Activated CD8-positive, alpha-beta memory T cell treated with anti-CD3 and anti-CD28 coated beads, Interleukin-2, amount 10 ng/mL, durations not matched to agents 7 days and 5 days (primary cell): Measurements from ENCODE around the gene PLAC9. TPM values are rescaled to one million over a fixed set of nuclear protein-coding genes. Genes with fewer than 3 reads are reported as not detected.
A peak's percentile ranks its signal among the peaks of the same experiment; 100 is the strongest.

Experiments used
- ATAC-seq: fragments of 150-1000 bp; cut with Tn5 transposase; one replicate; pipeline ENCODE4 v1.10.0; 2021; ENCODE audit warnings: moderate library complexity
- CTCF ChIA-PET: fragments of 350-600 bp; sonication (Branson Sonifier 250); formaldehyde crosslinking; loops from one replicate; lab custom pipeline; 2021; ENCODE audit warnings: antibody characterized with exemption; lab: Charles Lee
- DNase-seq: peaks from one replicate; pipeline ENCODE4 v3.0.0-alpha.2; 2020
- H3K27ac Mint-ChIP-seq: one replicate; pipeline ENCODE4 v1.8.0; 2021; ENCODE audit warnings: mild to moderate bottlenecking, mixed read lengths
- H3K27me3 Mint-ChIP-seq: one replicate; pipeline ENCODE4 v1.8.0; 2021; ENCODE audit warnings: mixed read lengths
- H3K36me3 Mint-ChIP-seq: one replicate; pipeline ENCODE4 v1.8.0; 2021; ENCODE audit warnings: mild to moderate bottlenecking, mixed read lengths
- H3K4me1 Mint-ChIP-seq: one replicate; pipeline ENCODE4 v1.8.0; 2021; ENCODE audit warnings: mixed read lengths
- H3K4me3 Mint-ChIP-seq: one replicate; pipeline ENCODE4 v1.8.0; 2021; ENCODE audit warnings: mild to moderate bottlenecking, moderate library complexity, mixed read lengths
- H3K9me3 Mint-ChIP-seq: one replicate; pipeline ENCODE4 v1.8.0; 2022; ENCODE audit warnings: low read depth, mixed read lengths
- total RNA-seq, 2 experiments: library from RNA; stranded (reverse); gene quantifications; one replicate each; pipeline ENCODE4 v1.2.3, GENCODE V29; 2021

PLAC9 gene
- total RNA-seq, 2 experiments from 2014 or later = not detected

DNA sequence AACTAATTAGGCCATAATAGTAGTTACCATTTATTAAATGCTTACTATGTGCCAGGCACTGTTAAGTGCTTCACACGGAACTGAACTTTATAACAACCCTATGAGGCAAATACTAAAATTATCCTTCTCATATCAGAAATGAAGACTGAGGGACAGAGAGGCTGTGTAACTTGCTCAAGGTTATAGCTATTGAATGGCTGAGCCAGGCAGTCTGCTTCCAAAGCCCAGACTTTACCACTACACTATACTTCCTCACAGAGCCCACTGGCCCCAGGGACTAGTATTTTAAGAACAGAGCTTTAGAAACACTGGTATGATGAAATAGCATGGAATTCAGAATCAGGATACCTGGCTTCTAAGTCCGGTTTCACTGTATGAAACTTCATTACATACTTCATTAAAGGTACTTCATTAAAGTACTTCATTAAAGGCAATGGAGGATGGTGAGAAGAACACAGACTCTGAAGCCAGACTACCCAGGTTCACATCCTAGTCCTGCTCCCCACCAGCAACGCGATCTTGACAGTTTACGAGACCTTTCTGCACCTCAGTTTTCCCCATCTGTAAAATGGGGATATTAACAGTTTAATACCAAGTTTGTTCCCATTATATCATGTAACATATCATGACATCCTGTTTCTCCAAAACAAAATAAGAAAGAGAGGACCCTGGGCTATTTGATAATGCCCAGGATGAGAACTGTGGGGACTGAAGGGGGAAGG, 53.2 kb downstream of the PLAC9 start:
- Mint-ChIP-seq H3K27ac (peak overlapping the region; percentile 59), H3K27me3 (no peaks in the 10 kb centered on the region), H3K9me3 (no peaks in the 10 kb centered on the region), H3K4me1 (peaks cover 62% of the 10 kb centered on the region), H3K4me3 (no peak overlapping the region), H3K36me3 (peaks cover 19% of the 10 kb centered on the region)
- no peak for DNase-seq
- no peak for ATAC-seq
- CTCF ChIA-PET = interaction anchor here (0.6 to 2.3 kb wide), 4 partner anchors 18 to 117 kb away, joined by 3 to 7 read pairs (median 5); no protein-coding TSS in a partner anchor

DNA sequence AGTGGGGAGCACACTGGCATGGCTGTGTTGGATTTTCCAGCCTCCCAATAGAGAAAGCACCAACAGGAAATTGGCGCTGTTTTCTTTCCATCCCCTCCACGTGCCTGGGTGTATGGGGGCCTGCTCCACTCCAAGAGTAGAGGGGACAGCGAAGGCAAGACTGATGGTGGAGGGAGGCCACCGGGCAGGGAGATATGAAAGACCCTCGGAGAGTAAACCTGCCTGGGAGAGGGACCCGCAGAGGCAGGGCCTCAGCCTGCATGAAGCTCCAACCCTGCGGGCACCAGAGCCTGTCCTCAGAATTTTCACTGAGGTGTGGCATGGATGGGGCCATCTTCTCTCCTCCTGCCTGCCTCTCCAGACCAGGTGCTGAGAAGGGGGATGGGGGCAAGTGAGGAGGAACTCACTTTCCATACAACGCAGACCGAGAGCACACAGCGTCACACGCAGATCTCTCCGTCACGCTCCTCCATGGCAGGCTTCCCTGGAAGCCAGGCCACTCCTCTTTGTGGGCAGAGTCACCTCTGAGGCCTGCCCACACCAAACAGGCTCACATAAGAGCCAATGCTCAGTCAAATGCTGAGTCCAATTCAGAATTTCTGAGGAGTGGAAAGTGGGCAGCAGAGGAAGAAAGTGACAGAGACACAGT, 54.0 kb downstream of the PLAC9 start:
- Mint-ChIP-seq H3K4me3 (no peak overlapping the region), H3K4me1 (peaks cover 62% of the 10 kb centered on the region), H3K27ac (peak overlapping the region; percentile 94), H3K9me3 (no peaks in the 10 kb centered on the region), H3K36me3 (peaks cover 21% of the 10 kb centered on the region), H3K27me3 (no peaks in the 10 kb centered on the region)
- DNase-seq = no peak
- CTCF ChIA-PET = interaction anchor here (1.3 kb wide), 1 partner anchor 18 kb away, joined by 4 read pairs; no protein-coding TSS in a partner anchor
- ATAC-seq = no peak

DNA sequence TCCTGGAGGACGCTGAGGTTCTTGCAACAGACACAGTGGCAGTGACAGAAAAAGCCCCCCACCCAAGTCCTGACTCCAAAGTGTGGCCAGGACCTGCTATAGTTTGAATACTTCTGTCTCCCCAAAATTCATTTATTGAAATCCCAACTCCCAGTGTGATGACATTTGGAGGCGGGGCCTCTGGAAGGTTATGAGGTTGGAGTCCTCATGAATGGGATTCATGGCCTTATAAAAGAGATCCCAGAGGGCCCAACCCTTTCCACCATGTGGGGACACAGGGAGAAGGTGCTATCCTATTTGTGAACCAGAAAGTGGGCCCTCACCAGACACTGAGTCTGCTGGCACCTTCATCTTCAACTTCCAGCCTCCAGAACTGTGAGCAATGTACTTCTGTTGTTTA, 54.5 kb downstream of the PLAC9 start:
- Mint-ChIP-seq H3K27ac (peak overlapping the region; percentile 94), H3K9me3 (no peaks in the 10 kb centered on the region), H3K36me3 (peaks cover 24% of the 10 kb centered on the region), H3K27me3 (no peaks in the 10 kb centered on the region), H3K4me1 (peaks cover 63% of the 10 kb centered on the region), H3K4me3 (peak overlapping the region; percentile 63)
- CTCF ChIA-PET = interaction anchor here (1.1 to 2.0 kb wide), 9 partner anchors 10 to 74 kb away, joined by 4 to 17 read pairs (median 7); partner anchors contain the start of gene ANXA11
- ATAC-seq (no peak), DNase-seq (no peak)

DNA sequence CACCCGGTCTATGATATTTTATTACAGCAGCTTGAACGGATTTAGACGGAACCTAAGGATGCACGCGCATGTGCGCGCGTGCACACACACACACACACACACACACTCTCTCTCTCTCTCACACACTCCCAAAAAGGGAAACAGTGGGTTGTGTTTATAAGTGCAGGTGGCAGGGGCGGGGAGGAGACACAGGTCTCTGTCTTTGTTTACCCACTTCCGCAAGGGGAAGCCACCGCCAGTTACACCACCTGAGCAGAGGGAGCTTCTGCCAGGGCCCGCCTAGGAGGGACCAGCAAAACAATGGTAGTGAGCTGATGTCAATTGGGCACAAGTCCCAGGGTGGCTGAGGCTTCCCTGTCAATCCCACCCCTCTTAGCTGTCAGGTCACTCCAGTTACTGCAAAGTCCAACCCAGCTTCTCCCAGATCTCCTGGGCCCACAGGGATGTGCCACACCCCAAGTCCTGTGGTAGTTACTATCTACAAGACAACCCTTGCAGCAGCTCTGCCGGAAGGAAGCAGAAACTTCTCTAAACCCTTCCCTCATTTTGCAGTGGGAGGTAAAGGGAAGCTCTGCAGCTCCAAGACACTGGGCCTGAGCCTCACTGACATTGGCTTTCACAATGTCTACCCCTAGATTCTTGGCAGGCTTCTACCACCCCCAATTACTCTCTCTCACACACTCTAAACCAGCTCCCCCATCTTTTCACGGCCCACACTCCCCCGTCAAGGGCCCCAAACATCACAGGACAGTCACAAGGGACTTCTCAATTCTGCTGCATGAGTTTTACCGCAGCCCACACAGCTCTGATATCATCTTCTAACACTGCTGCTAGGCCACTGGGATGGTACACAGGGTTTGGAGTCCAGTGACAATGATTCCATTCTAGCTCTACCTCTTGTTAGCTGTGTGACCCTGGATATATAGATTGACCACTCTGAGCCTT, 55.2 kb downstream of the PLAC9 start:
- peak; percentile 94 for DNase-seq
- H3K4me1 Mint-ChIP-seq = peaks cover 67% of the 10 kb centered on the region
- CTCF ChIA-PET = interaction anchor here (0.9 to 2.0 kb wide), 13 partner anchors 9 to 190 kb away, joined by 3 to 17 read pairs (median 7); partner anchors contain the start of gene ANXA11

DNA sequence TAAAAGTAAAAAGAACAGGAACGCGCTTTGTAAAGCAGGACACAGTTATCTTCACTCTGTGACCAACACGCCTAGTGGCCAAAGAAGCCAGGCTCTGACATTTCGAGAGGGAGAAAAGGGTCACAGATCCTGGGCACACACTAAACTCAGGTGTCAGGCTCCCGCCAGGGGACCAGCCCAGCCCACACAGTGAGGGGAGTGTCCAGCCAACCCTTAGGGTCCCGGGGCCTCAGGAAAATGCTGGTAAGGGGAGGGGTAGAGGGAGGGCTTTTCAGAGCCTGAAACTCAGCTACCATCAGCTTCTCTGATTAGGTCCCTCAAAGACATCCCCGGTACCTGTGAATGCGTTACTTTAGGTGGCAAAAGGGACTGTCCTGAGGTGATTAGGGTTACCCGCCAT, 56.2 kb downstream of the PLAC9 start:
- Mint-ChIP-seq H3K9me3 (peaks cover 9% of the 10 kb centered on the region), H3K27me3 (no peaks in the 10 kb centered on the region), H3K4me3 (peak overlapping the region; percentile 50), H3K27ac (peak overlapping the region; percentile 88), H3K4me1 (peaks cover 69% of the 10 kb centered on the region), H3K36me3 (peaks cover 37% of the 10 kb centered on the region)
- CTCF ChIA-PET = interaction anchor here (1.4 to 2.0 kb wide), 5 partner anchors 8 to 45 kb away, joined by 3 to 17 read pairs (median 7); no protein-coding TSS in a partner anchor
- no peak for ATAC-seq
- DNase-seq = no peak

More for the DNA sequence above, 55.2 kb downstream of the PLAC9 start:
- Mint-ChIP-seq H3K4me3 (peak overlapping the region; percentile 63), H3K27me3 (no peaks in the 10 kb centered on the region), H3K9me3 (peaks cover 5% of the 10 kb centered on the region), H3K27ac (peak overlapping the region; percentile 94), H3K36me3 (peaks cover 30% of the 10 kb centered on the region)
- peak; percentile 90 for ATAC-seq

DNA sequence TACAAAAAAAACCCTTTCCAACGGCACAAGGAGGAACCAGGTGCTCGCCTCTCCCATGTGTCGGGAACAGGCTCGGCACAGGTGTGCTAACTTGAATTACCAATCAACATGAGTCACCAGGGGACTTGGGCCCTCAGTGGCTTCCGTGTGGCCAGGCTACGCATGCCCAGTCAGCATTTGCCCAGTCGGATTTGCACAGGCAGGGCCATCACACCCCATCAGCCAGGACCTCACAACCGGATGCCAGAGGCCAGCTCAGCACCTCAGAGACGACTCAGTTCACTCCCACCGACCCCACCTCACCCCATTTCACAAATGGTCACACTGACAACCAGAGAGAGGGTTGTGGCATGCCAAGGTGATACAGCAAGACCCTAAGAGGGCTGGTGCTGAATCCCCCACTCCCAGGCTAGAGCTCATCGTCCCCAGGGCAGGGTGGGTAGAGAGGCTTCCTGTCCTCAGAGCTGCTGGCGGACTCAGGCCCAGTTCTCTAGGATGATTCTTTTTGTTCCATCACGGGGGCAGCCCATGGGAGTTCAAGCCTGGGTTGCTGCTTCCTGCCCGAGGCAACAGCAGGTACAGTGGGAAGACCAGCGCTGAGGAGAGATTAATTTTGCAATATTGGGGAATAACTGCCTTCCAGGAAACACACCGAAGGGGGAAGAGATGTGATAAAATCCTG, 59.2 kb downstream of the PLAC9 start:
- Mint-ChIP-seq H3K27ac (peak overlapping the region; percentile 70), H3K9me3 (peaks cover 9% of the 10 kb centered on the region), H3K4me3 (no peak overlapping the region), H3K4me1 (peaks cover 70% of the 10 kb centered on the region), H3K27me3 (no peaks in the 10 kb centered on the region), H3K36me3 (peaks cover 46% of the 10 kb centered on the region)
- DNase-seq (peak; percentile 60), ATAC-seq (no peak)
- CTCF ChIA-PET = interaction anchor here (2.8 to 3.1 kb wide), 2 partner anchors 12 to 48 kb away, joined by 13 to 14 read pairs; partner anchors contain the start of gene ANXA11

DNA sequence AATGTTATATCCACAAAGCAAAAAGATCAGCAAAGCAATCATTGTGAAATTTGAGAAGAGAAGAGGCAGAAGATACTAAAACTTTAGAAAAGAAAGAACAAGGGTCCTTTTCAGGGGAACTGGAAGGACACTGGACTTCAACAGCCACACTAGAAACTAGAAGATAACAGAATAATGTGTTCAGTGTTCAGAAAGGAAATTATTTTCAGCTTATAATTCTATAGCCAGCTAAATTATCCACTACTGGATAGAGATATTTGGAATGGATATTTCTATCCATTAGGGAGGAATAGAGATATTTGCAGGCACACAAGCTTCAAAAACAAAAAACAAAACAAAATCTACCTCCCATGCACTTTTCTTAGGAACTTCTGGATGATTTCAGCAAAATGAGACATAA, 60.0 kb downstream of the PLAC9 start:
- Mint-ChIP-seq H3K27ac (peak overlapping the region; percentile 34), H3K36me3 (peaks cover 44% of the 10 kb centered on the region), H3K9me3 (peaks cover 9% of the 10 kb centered on the region), H3K27me3 (no peaks in the 10 kb centered on the region), H3K4me3 (no peak overlapping the region), H3K4me1 (peaks cover 69% of the 10 kb centered on the region)
- ATAC-seq = no peak
- CTCF ChIA-PET = interaction anchor here (2.8 to 3.1 kb wide), 2 partner anchors 11 to 48 kb away, joined by 13 to 14 read pairs; partner anchors contain the start of gene ANXA11
- DNase-seq = no peak

DNA sequence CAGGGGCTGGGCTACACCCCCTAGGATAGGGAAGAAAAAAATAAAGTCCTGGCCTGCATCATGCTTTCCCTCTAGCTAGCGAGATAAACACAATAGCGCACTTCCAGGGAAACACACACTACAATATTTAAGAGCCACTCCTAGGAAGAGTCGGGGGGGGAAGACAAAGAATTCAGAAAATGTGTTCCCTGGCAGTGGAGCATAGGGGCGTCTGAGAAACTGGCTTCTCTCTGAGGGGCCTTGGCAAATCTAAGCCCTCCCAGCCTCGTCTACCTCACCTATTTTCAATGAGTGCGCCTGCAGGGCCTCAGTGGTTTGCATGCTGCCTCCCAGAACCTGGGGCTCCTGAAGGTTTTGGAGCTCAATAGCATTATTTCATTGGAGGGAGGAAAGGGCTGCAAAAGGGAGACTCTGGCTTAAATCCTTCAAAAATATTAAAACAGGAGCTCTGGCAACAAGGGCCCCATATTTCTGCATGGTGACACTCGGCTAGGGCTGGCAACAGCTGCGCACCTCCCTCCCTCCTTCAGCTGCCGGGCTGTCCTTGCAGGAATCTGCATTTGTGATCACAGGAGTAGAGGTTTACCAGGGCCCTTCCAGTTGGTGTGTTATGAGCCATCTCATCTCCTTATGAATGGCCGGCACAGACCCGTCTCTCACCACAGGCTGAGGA, 62.0 kb downstream of the PLAC9 start:
- Mint-ChIP-seq H3K27me3 (no peaks in the 10 kb centered on the region), H3K9me3 (peaks cover 9% of the 10 kb centered on the region), H3K36me3 (peaks cover 42% of the 10 kb centered on the region), H3K27ac (no peak overlapping the region), H3K4me1 (peaks cover 63% of the 10 kb centered on the region), H3K4me3 (no peak overlapping the region)
- CTCF ChIA-PET = interaction anchor here (1.1 kb wide), 1 partner anchor 9 kb away, joined by 4 read pairs; no protein-coding TSS in a partner anchor
- DNase-seq (no peak), ATAC-seq (no peak)

Other genes starting within 250 kb of the PLAC9 start
- gene SFTPD, start 183.6 kb upstream of the PLAC9 start, total RNA-seq = not detected
- 10 to 100 TPM; 12.4 to 13.9 TPM for gene TMEM254, start 54.1 kb upstream of the PLAC9 start, total RNA-seq
- 100 to 1,000 TPM; 251 to 288 TPM for gene ANXA11, start 72.8 kb downstream of the PLAC9 start, total RNA-seq
- not detected for gene MAT1A, start 156.9 kb downstream of the PLAC9 start, total RNA-seq
- gene DYDC1, start 224.0 kb downstream of the PLAC9 start, total RNA-seq = not detected
- not detected for gene DYDC2, start 224.1 kb downstream of the PLAC9 start, total RNA-seq